GM10266 (cell line): Measurements from ENCODE around the gene COL13A1.

Experiments used
- DNase-seq: peaks from one replicate; pipeline ENCODE4 v3.0.0; 2012; ENCODE audit errors: extremely low spot score
- CTCF ChIP-seq: IDR thresholded peaks from 2 replicates; pipeline ENCODE4 v1.5.1; 2012; ENCODE audit warnings: mild to moderate bottlenecking, low read depth; ENCODE audit not compliant: control insufficient read depth, insufficient read depth; ENCODE audit errors: missing control alignments

COL13A1 gene

GRCh38 chr10:69943292-69943820 lies 141.7 kb downstream of the COL13A1 start:
- no peak for TF ChIP-seq CTCF
- no peak for DNase-seq

- TF ChIP-seq CTCF: no peak
- no peak for DNase-seq
Measured at GRCh38 chr10:69944761-69945160, 143.1 kb downstream of the COL13A1 start.

GRCh38 chr10:69948261-69948660 lies 146.6 kb downstream of the COL13A1 start:
- TF ChIP-seq CTCF: no peak
- no peak for DNase-seq

GRCh38 chr10:69949770-69950169 lies 148.1 kb downstream of the COL13A1 start:
- no peak for TF ChIP-seq CTCF
- DNase-seq: no peak

- no peak for DNase-seq
- TF ChIP-seq CTCF: no peak
Measured at GRCh38 chr10:69951658-69952057, 150.0 kb downstream of the COL13A1 start.

- no peak for TF ChIP-seq CTCF
- no peak for DNase-seq
Measured at GRCh38 chr10:69952069-69952800, 150.5 kb downstream of the COL13A1 start.

- TF ChIP-seq CTCF: no peak
- no peak for DNase-seq
Measured at GRCh38 chr10:69952821-69953221, 151.1 kb downstream of the COL13A1 start.
